Dendritic cell treated with granulocyte-macrophage colony-stimulating factor and Interleukin-4, amounts not matched to agents 40 ng/mL and 50 ng/mL, for 4 days (primary cell): ENCODE results near the gene PIM3.

Source experiments
- H3K27ac Mint-ChIP-seq: one replicate; pipeline ENCODE4 v1.8.0; 2022; ENCODE audit warnings: mild to moderate bottlenecking, mixed read lengths
- H3K27me3 Mint-ChIP-seq: one replicate; pipeline ENCODE4 v1.8.0; 2022; ENCODE audit warnings: mild to moderate bottlenecking, mixed read lengths
- H3K36me3 Mint-ChIP-seq: one replicate; pipeline ENCODE4 v1.8.0; 2022; ENCODE audit warnings: low read depth, mixed read lengths
- H3K4me1 Mint-ChIP-seq: one replicate; pipeline ENCODE4 v1.8.0; 2022; ENCODE audit warnings: low read depth, mixed read lengths
- H3K4me3 Mint-ChIP-seq: one replicate; pipeline ENCODE4 v1.8.0; 2022; ENCODE audit warnings: mild to moderate bottlenecking, moderate library complexity, mixed read lengths
- H3K9me3 Mint-ChIP-seq: one replicate; pipeline ENCODE4 v1.8.0; 2022; ENCODE audit warnings: mixed read lengths
- intact Hi-C: fragments of 100-400 bp; cut with micrococcal nuclease; formaldehyde crosslinking; loops from one replicate; pipeline ENCODE4 v1.15.0; 2022

Gene PIM3

DNA sequence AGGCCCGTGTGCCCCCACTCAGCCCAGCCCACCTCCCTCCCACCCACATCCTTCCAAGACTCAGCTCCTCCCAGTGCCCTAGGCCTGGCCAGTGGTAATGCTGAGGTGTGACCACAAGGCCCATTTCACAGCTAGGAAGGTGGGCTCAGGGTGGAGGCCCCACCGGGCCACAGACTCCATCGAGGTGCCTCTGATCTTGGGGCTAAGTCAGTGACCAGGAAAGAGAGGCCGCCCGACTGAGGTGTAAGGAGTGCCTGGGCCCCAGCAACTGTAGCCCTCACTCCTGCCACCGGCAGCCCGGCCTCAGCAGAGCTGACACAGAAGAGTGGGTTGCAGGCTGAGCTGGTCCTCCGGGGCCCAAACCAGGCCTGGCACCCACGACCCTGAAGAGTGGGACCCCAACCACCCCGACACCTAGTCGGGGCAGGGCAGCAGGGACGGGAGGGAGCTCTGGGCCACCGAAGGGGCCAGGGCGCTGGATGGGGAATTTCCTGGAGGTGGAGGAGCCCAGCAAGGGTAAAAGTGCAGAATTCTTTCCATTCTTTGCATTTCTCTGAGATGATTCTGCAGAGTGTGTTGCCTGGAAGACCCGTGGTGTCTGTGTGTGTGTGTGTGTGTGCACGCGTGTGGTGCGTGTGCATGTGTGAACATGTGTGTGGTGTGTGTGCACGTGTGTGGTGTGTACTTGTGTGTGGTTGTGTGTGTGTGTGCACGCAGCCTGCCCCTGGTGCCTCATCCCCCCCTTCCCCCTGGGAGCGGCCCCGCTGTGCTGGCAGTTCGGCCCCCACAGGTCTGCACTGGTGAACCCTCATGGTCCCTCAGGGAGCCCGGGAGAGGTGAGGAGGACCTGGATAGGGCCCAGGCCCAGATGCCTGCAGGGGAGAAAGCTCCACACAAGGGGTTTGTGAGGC, 8.3 kb upstream of the PIM3 start:
- Mint-ChIP-seq H3K27me3 (peaks cover 1% of the 10 kb centered on the region), H3K27ac (peak overlapping the region; percentile 86), H3K9me3 (no peaks in the 10 kb centered on the region), H3K36me3 (no peaks in the 10 kb centered on the region), H3K4me1 (peaks cover 81% of the 10 kb centered on the region), H3K4me3 (no peak overlapping the region)
- intact Hi-C loops: no loop called here

DNA sequence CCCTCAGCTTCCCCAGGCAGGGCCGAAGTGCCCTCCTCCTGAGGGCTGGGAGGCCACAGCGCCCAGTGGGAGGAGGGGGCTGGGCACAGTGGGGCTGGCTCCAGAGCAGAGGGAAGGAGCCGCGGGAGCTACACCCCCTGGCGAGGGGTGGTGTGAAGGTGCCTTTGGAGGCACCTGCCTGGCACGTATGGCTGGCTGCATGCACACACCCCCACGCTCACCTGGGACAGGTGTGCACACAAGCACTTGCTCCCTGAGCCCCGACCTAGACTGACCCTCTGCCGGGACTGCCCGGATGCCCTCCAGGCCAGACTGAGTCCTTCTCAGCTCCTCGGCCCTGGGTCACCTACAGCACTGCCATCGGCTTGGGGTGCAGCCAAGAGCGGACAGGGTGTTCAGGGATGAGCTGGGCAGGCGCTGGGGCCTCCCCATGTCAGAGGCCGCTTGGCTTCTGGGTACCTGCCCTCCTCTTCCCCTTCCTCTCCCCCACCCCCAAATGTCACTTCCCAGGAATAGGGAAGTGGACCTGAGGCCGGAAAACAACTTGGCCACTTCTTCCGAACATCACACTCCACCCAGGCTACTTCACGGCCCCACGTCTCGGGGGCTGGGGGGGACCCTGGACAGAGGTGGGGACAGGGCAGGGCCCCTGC, 7.4 kb upstream of the PIM3 start:
- Mint-ChIP-seq H3K4me1 (peaks cover 89% of the 10 kb centered on the region), H3K27ac (peak overlapping the region; percentile 86), H3K4me3 (peak overlapping the region; percentile 53), H3K9me3 (no peaks in the 10 kb centered on the region), H3K36me3 (no peaks in the 10 kb centered on the region), H3K27me3 (peaks cover 1% of the 10 kb centered on the region)
- intact Hi-C loops: no loop called here

DNA sequence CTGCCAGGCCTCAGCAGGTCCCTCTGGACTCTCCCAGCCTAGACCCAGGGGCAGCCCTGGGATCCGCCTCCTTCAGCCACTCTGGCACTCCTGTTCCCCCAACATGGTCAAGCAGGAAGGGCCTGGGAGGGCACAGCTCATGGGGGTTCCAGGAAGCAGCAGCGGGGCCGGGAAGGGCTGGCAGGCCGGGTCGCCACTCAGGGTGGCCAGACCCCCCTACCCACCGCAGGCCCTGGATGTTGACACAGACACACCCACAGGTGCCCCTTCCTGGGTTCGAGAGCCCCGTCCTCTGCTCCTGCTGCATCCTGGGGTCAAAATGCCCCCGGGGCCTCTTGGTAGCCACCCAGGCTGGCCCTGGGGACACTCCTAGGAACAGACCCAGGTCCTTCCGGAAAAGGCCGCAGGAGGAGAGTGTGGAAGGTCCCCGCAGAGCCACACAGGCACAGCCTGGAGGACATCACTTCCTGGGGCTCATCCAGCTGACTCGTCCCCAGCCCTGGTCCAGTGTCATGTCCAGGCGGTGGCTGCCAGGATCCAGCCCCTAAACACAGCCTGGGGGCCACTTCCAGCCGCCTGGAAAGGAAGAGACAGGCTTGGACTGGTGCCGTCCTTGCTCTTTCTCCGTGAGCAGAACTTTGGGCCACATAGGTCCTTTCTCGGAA, 6.8 kb upstream of the PIM3 start:
- Mint-ChIP-seq H3K9me3 (no peaks in the 10 kb centered on the region), H3K27me3 (peaks cover 1% of the 10 kb centered on the region), H3K4me1 (peaks cover 95% of the 10 kb centered on the region), H3K36me3 (no peaks in the 10 kb centered on the region), H3K27ac (peak overlapping the region; percentile 86), H3K4me3 (peak overlapping the region; percentile 53)
- intact Hi-C loops: no loop called here

DNA sequence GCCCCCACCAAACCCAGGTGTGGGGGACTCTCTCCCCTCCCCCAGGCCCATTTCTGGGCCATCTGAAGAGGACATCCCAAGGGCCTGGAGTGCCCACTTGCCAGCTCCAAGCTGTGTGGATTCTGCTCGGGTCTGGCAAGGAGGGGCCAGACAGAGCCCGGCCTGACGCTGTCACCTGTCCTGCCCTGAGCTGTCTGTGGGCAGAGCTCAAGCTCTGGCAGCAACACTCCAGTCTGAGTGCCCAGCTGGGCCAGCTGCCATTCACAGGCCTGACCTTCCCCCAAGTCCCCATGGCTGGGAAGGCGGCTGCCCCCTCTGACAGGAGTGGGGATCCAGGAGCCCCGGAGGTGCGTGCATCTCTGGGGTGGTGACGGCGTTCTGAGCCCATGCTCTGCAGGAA, 6.2 kb upstream of the PIM3 start:
- Mint-ChIP-seq H3K9me3 (no peaks in the 10 kb centered on the region), H3K27ac (peak overlapping the region; percentile 86), H3K4me3 (no peak overlapping the region), H3K36me3 (no peaks in the 10 kb centered on the region), H3K4me1 (peaks cover 96% of the 10 kb centered on the region), H3K27me3 (peaks cover 1% of the 10 kb centered on the region)
- intact Hi-C loops: no loop called here

DNA sequence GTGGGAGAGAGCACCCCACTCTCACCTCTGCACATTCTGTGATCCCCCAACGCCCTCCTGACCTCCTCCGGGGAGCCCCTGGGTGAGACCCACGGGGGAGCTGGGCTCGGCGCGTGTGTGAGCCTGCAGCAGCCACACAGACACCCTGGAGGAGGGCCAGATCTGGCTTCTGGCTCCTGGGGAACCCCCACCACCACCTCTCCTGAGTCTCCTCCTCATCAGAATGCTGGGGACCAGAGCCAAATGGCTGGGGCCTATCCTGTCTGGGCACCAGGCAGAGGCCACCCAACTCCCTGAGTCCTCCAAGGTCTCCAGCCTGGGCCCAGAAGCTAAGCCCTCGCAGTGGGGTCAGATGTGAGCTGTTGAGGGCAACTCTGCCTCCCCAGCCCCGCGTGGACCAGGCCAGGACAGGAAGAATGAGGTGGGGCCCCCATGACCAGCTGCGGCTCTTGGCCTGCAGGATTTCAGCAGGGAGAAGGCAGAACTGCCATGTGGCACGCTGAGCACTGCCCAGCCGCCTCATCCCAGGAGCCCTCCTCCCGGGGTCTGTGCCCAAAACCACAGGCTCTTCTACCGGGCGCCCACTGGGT, 5.5 kb upstream of the PIM3 start:
- no peaks in the 10 kb centered on the region for H3K36me3 Mint-ChIP-seq
- H3K4me1 Mint-ChIP-seq: peaks cover 92% of the 10 kb centered on the region
- no peaks in the 10 kb centered on the region for H3K27me3 Mint-ChIP-seq
- intact Hi-C loops: no loop called here
- H3K9me3 Mint-ChIP-seq: no peaks in the 10 kb centered on the region
- no peak overlapping the region for H3K4me3 Mint-ChIP-seq
- peak overlapping the region; percentile 86 for H3K27ac Mint-ChIP-seq

DNA sequence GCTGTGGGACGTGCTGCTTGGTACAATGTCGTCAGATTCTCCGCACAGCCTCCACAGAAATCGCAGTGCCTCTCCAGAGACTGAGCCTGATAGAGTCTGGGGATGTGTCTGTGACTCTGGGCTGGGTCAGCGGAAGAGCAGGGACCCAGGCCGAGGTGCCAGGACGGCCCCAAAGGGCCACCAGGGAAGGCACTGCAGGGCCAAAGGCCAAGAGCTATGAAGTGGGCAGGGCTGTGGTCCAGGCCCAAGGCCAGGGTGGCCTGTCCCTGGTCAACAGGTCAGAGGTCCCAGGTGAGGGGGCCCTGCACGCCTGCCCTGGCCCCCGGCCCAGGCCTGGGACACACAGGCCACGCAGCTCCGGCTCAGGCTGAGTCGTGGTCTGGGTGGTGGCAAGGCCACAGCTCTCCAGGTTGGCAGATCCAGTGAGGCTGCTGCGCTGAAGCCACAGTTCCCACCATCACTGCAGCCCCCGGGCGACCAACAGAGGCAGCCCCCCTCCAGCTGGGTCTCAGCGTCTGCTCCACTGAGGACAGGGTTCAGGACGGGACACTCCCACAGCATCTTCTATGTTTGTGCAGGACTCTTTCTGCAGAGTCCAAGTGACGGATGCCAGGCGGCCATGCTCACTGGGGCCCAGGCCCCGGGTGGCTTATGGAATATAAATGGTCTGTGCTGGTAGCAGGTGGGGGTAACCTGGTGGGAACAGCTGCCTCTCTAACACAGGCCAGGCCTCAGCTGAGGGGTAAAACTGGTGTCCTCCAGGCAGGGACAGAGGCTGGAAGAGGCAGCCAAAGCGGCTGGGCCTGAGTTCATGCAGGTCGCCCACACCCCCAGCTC, 4.8 kb upstream of the PIM3 start:
- peak overlapping the region; percentile 86 for H3K27ac Mint-ChIP-seq
- H3K4me1 Mint-ChIP-seq: peaks cover 88% of the 10 kb centered on the region
- no peaks in the 10 kb centered on the region for H3K9me3 Mint-ChIP-seq
- peaks cover under 1% of the 10 kb centered on the region for H3K36me3 Mint-ChIP-seq
- intact Hi-C loops: no loop called here
- H3K27me3 Mint-ChIP-seq: no peaks in the 10 kb centered on the region
- H3K4me3 Mint-ChIP-seq: no peak overlapping the region

DNA sequence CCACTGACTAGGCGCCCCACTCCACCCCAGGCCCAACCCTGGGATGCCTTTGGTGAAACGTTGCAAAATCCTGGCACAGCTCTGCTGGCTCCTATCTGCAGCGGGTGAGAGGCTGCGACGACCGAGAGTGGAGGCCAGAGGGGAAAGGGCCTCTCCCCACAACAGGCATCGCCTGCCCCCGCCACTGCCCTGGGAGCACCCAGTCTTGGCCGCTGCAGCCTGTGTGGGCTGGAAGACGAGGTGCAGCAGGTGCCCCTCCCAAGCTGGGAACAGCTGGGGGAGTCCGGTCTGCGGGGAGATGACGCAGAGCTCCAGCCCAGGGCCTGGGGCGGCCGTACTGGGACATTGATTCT, 4.2 kb upstream of the PIM3 start:
- H3K9me3 Mint-ChIP-seq: no peaks in the 10 kb centered on the region

DNA sequence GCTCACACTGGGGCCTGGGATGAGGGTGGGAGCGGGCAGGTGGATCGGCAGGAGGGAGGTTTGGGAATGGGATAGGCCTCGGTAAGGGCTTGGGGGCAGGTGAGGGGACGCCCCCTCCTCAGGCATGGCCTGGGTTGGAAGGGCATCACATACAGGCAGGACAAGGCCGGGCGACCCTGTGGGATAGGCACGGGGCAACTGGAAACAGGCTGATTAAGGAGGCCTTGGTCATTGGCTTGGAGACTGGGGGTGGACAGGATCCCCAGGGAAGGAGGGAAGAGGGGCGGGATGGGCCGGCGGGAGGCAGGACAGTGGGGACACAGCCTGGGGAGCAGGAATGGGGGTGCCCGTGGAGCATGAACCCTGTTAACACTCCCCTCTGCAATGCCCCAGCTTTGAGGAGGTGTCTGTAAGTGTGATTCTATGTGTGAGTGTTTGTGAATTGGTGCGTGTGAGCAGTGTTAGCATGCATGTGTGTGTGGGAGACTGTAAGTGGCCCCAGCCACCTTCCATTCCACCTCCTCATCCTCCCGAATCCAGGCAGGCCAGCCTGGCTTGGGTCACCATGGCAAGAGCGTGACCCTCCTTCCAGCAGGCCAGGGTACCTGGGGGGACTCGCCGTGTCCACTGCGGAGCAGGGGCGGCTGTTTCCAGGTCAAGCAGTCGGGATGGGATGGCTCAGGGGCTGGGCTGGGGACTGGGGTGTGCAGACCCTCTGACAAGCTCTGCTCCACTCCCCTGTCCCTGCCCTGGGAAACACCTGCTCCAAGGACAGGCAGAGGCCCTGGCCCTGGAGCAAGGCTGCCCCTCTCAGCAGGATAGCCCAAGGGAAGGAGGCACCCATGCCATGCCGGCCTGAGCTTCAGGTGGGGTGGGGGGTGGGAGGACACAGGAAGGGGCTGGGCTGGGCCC, 3.4 kb upstream of the PIM3 start:
- no peaks in the 10 kb centered on the region for H3K9me3 Mint-ChIP-seq
- no peak overlapping the region for H3K4me3 Mint-ChIP-seq
- H3K27ac Mint-ChIP-seq: peak overlapping the region; percentile 86
- peaks cover 14% of the 10 kb centered on the region for H3K36me3 Mint-ChIP-seq
- no peaks in the 10 kb centered on the region for H3K27me3 Mint-ChIP-seq
- peaks cover 74% of the 10 kb centered on the region for H3K4me1 Mint-ChIP-seq
- intact Hi-C loops: no loop called here

More for the DNA sequence above, 4.2 kb upstream of the PIM3 start:
- intact Hi-C loops: no loop called here
- peaks cover 6% of the 10 kb centered on the region for H3K36me3 Mint-ChIP-seq
- H3K4me1 Mint-ChIP-seq: peaks cover 82% of the 10 kb centered on the region
- no peaks in the 10 kb centered on the region for H3K27me3 Mint-ChIP-seq
- no peak overlapping the region for H3K4me3 Mint-ChIP-seq
- peak overlapping the region; percentile 86 for H3K27ac Mint-ChIP-seq

DNA sequence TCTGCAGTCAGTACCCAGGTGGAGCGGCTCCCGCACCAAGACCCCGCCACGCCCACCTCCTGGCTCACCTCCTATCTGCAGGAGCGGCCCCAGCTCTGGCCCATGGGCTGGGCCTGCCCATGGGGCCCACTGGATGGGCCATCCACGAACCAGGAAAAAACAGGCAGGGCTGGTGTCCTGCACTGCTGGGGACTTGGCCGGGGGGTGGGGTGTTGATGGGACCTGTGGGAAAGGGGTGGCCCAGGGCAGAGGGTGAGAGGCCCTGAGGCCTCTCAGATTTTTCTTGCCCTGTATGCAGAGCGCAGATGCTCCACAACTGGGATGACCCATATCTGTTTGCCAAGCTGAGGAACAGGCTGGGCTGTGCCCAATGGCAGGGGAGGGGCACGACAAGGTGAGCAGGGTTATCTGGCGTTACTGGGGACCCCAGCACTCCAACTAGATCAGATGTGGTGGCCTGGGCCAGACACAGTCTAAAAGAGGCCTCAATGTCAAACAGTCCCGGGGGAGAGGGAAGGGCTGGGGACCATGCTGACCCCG, 2.7 kb upstream of the PIM3 start:
- Mint-ChIP-seq H3K4me1 (peaks cover 67% of the 10 kb centered on the region), H3K27me3 (no peaks in the 10 kb centered on the region), H3K27ac (peak overlapping the region; percentile 81), H3K4me3 (no peak overlapping the region), H3K36me3 (peaks cover 21% of the 10 kb centered on the region), H3K9me3 (no peaks in the 10 kb centered on the region)
- intact Hi-C loops: no loop called here

DNA sequence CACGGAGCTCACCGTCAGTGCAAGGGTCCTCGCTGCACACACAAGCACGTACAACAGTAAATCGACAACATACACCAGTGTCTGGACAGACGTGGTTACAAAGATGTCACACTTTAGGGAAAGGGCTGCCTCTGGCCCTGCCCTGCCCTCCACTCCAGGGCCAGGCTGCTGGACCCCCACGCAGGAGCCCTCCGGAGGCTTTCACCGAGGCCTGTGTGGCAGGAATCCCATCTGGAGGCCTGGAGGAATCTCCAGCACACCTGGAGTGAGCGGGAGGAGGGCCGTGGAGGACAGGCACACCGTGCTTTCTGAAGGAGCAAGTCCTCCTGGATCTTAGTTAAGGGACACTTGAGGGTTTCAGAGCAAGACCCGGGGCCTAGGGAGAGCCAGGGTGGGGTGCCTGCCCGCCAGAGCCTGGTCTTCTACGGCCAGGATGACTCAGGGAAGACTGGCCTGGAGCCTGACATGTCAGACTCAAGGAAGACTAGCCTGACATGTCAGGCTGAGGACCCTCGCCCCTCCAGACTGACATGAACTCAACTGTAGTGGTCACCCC, 2.1 kb upstream of the PIM3 start:
- Mint-ChIP-seq H3K4me1 (peaks cover 67% of the 10 kb centered on the region), H3K36me3 (peaks cover 27% of the 10 kb centered on the region)
- intact Hi-C loops: no loop called here

DNA sequence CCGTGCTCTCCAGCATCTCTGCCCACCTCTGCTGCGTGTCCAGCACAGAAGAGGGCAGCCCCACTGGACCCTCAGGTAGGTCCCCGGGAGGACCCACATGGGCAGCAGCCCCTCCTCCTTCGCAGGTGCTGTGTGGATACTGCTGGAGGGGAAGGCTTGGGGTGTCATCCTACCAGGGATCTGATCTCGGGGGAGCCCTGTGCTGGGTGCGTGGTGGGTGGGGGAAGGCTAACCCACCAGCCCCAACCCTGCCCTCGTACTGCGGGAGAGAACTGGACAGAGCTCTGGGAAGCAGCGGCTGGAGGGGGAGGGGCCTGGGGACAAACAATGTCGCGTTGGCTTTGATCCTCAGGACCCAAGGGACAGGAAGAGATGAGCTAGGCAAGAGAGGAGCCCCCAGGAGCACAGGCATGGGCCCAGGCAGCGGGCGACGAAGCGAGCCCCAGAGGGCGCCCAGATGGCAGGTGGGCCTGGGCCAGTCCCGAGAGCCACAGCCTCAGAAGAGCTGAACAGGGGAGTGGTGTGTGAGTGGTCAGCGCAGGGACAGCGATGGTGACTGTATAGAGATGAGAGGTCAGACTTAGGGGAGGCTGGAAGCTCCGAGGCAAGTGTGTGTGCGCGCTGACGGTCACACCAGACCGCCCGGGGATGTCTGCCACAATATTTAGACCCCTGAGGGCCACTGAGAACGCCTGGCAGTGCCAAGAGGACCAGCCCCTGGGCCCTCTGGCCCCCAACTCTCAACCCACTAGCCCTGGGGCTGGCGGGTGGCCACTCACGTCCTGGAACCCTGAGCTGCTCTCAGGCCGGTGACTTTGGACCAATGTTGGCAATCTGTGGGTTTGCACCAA, 1.4 kb upstream of the PIM3 start:
- Mint-ChIP-seq H3K36me3 (peaks cover 34% of the 10 kb centered on the region), H3K4me3 (peak overlapping the region; percentile 78), H3K27ac (peak overlapping the region; percentile 81), H3K9me3 (no peaks in the 10 kb centered on the region), H3K27me3 (no peaks in the 10 kb centered on the region), H3K4me1 (peaks cover 67% of the 10 kb centered on the region)
- intact Hi-C loops: no loop called here

More for the DNA sequence above, 2.1 kb upstream of the PIM3 start:
- Mint-ChIP-seq H3K4me3 (peak overlapping the region; percentile 78), H3K27me3 (no peaks in the 10 kb centered on the region), H3K9me3 (no peaks in the 10 kb centered on the region), H3K27ac (peak overlapping the region; percentile 81)
